Mucosa of descending colon (tissue), 3 donors: ENCODE results near the gene SRPK2. TPM values are rescaled to one million over a fixed set of nuclear protein-coding genes. Genes with fewer than 3 reads are reported as not detected.
A peak's percentile ranks its signal among the peaks of the same experiment; 100 is the strongest.

Experiments
- ATAC-seq: fragments of 200-7000 bp; cut with Tn5 transposase; one replicate; pipeline ENCODE4 v1.9.1; 2020; ENCODE audit warnings: mild to moderate bottlenecking, moderate library complexity
- DNase-seq, 3 donors: peaks; one replicate each; pipeline ENCODE4 v3.0.0-alpha.2; 2020
- H3K36me3 ChIP-seq: fragments of 200-600 bp; one replicate; pipeline ENCODE4 v1.8.0; 2021; ENCODE audit warnings: low read depth, mild to moderate bottlenecking
- H3K4me1 ChIP-seq: fragments of 200-600 bp; one replicate; pipeline ENCODE4 v1.8.0; 2021; ENCODE audit warnings: low read depth, mild to moderate bottlenecking
- H3K4me3 ChIP-seq: fragments of 200-600 bp; one replicate; pipeline ENCODE4 v1.8.0; 2021; ENCODE audit warnings: mild to moderate bottlenecking
- H3K9me3 ChIP-seq: fragments of 200-600 bp; one replicate; pipeline ENCODE4 v1.8.0; 2021; ENCODE audit warnings: mild to moderate bottlenecking
- intact Hi-C, 2 donors: fragments of 100-400 bp; cut with DNase I in 1 of 2; cut with micrococcal nuclease in 1 of 2; formaldehyde crosslinking; loops; one replicate each; pipeline versions ENCODE4 v1.11.0 to v1.11.1; 2022; cut with DNase I, micrococcal nuclease
- total RNA-seq, 3 donors: library from RNA; stranded (reverse); fragmentation: NEBNext Ultra II Directional in 2 of 3; extraction: Animal tissue kit (Norgen Biotek cat#: 25700) in 2 of 3; gene quantifications; one replicate each; pipeline versions ENCODE4 v1.2.1 to v1.2.4, GENCODE V29; 2021 to 2023
- TF ChIP-seq, protein P1 (sequence below): fragments of 200-600 bp; IDR thresholded peaks from one replicate; pipeline ENCODE4 v1.8.0; 2022; ENCODE audit warnings: antibody characterized with exemption, mild to moderate bottlenecking
- donor health status: DM: no; HTN: no; CAD: no; lungs with moderate emphysema.
- donor health status: DM: no; HTN: no; CAD: no.
- donor health status: DM: no; HTN: yes; CAD: no.

SRPK2 gene
- total RNA-seq, 3 donors from 2014 or later = 25.7 to 59.2 (median 31.6) TPM

DNA sequence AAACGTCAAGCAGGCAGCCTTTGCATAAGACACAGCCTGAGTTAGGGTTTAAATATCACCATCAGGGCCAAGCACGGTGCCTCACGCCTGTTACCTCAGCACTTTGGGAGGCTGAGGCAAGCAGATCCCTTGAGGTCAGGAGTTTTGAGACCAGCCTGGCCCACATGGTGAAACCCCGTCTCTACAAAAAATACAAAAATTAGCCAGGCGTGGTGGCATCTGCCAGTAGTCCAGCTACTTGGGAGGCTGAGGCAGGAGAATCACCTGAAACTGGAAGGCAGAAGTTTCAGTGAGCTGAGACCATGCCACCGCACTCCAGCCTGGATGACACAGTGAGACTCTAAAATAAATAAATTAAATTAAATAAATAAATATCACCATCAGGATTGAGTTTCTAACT is 33.0 kb downstream of the SRPK2 start:
- intact Hi-C loops = no loop called here
- ATAC-seq = no peak
- DNase-seq = no peak
- Histone ChIP-seq H3K4me3 (no peak overlapping the region), H3K9me3 (no peaks in the 10 kb centered on the region), H3K4me1 (peaks cover 25% of the 10 kb centered on the region), H3K36me3 (no peaks in the 10 kb centered on the region)
- TF ChIP-seq, protein P1, sequence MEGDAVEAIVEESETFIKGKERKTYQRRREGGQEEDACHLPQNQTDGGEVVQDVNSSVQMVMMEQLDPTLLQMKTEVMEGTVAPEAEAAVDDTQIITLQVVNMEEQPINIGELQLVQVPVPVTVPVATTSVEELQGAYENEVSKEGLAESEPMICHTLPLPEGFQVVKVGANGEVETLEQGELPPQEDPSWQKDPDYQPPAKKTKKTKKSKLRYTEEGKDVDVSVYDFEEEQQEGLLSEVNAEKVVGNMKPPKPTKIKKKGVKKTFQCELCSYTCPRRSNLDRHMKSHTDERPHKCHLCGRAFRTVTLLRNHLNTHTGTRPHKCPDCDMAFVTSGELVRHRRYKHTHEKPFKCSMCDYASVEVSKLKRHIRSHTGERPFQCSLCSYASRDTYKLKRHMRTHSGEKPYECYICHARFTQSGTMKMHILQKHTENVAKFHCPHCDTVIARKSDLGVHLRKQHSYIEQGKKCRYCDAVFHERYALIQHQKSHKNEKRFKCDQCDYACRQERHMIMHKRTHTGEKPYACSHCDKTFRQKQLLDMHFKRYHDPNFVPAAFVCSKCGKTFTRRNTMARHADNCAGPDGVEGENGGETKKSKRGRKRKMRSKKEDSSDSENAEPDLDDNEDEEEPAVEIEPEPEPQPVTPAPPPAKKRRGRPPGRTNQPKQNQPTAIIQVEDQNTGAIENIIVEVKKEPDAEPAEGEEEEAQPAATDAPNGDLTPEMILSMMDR = no peak

DNA sequence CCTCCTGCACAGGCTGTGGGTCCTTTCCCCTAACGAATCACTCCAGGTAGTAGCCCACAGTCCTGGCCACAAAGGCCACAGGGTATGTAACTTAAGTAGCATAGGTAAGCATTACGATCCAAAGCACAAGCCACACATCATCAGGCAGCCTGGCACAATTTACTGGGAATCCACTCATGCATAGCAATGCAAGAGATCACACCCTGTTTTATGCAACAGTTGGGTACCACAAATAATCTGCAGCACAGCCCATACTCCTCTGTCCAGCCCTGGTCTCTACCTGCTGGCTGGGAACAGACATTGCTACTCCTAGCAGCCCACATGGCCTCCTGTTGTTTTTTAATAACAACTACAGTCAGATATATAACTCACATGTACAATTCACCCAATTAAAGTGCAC is 34.3 kb downstream of the SRPK2 start:
- Histone ChIP-seq H3K36me3 (no peaks in the 10 kb centered on the region), H3K4me3 (no peak overlapping the region), H3K4me1 (peaks cover 25% of the 10 kb centered on the region), H3K9me3 (no peaks in the 10 kb centered on the region)
- TF ChIP-seq, protein P1 = no peak
- ATAC-seq = peak; percentile 10
- DNase-seq = no peak
- intact Hi-C loops = no loop called here

DNA sequence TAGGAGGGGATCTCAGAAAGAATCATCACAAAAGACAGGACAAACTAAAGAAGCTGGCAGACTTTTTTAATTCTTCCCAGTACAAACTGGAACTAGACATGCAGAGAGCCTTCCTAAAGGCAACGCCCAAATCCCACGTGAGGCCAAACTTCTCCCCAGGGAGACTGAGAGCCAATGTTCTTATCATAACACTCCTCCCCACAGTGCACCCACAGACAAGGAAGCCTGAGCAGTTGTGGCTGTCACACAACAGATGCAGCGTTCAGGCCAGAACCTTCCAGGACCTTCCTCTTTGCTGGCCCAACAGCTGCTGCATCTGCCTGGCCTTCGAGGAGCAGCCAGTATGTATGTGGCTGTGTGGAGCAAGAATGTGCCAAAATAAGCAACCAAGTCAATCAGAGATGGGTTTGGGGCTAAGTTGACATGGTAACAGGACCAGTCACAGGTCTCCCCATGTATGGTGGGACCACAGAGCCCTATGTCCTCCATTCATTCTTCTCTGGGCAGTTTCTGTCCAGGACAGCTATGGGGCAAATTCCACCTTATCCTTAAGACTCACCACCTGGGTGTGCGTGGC is 34.9 kb downstream of the SRPK2 start:
- H3K36me3 ChIP-seq = no peaks in the 10 kb centered on the region
- intact Hi-C loops = no loop called here
- TF ChIP-seq, protein P1 = no peak
- no peaks in the 10 kb centered on the region for H3K9me3 ChIP-seq
- ATAC-seq (peak; percentile 65), DNase-seq (peak in 2 of 3 donors; percentile 47 to 64)
- no peak overlapping the region for H3K4me3 ChIP-seq
- H3K4me1 ChIP-seq = peaks cover 25% of the 10 kb centered on the region

DNA sequence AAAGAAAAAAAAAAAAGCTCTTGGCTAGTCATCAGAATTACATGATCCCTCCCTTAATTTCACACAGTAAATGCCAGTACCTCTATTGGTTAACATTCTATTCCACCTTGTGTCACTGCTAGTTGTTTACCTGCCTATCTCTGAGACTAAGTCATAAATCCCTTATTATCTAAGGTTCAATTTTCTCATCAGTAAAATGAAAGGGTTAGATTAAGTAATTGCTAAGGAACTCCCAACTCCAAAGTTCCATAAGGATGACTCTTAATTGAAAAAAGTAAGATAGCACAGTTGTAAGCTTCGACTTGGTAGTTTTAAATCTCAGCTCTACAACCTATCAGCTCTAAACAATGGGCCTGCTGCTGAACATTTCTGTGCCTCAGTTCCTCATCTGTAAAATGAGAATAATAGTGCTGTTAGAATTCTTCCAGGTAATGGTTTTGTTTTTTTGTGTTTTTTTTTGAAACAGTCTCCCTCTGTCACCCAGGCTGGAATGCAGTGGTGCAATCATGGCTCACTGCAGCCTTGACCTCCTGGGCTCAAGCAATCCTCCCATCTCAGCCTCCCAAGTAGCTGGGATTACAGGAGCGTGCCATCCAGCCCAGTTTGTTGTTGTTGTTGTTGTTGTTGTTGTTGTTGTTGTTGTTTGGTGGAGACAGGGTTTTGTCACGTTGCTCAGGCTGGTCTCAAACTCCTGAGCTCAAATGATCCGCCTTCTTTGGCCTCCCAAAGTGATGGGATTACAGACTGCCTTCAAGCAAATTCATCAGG is 35.6 kb downstream of the SRPK2 start:
- H3K36me3 ChIP-seq = no peaks in the 10 kb centered on the region
- no peak overlapping the region for H3K4me3 ChIP-seq
- intact Hi-C loops = no loop called here
- TF ChIP-seq, protein P1 = no peak
- DNase-seq = no peak
- H3K9me3 ChIP-seq = no peaks in the 10 kb centered on the region
- ATAC-seq = no peak
- H3K4me1 ChIP-seq = peaks cover 25% of the 10 kb centered on the region

DNA sequence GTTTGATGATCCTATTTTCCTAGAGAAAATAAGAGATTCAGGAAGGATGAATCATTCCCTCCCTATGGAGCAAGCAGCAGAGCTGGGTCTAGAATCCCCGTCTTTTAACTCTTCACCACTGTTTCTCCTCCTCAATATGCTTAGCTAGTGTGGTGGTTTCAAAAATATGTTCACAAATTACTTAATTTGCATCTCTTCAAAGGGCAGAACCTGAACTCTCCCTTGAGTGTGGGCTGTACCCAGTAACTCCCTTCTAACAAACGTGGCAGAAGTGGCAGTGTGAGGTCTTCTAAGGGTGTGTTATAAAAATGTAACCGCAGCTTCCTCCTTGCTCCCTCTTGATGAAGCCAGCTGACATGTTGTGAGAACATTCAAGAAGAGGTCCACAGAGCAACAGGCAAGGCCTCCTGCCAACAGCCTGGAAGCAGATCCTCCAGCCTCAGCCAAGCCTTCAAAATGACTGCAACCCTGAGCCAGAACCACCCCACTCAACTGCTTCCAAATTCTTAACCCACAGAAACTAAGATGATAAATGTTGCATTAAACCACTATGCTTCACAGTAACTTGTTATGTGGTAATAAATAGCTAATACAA is 36.6 kb downstream of the SRPK2 start:
- no peak overlapping the region for H3K4me3 ChIP-seq
- peak; percentile 91 for ATAC-seq

More for the DNA sequence above, 36.6 kb downstream of the SRPK2 start:
- TF ChIP-seq, protein P1 = no peak
- intact Hi-C loops = no loop called here
- Histone ChIP-seq H3K36me3 (no peaks in the 10 kb centered on the region), H3K9me3 (no peaks in the 10 kb centered on the region), H3K4me1 (peaks cover 25% of the 10 kb centered on the region)
- DNase-seq = peak; percentile 50 to 77 (median 66)
